ENCODE results near the gene ILF3. TPM values are rescaled to one million over a fixed set of nuclear protein-coding genes. Genes with fewer than 3 reads are reported as not detected.

ILF3 gene
- total RNA-seq, 1 experiment from 2014 or later: 326 TPM

DNA sequence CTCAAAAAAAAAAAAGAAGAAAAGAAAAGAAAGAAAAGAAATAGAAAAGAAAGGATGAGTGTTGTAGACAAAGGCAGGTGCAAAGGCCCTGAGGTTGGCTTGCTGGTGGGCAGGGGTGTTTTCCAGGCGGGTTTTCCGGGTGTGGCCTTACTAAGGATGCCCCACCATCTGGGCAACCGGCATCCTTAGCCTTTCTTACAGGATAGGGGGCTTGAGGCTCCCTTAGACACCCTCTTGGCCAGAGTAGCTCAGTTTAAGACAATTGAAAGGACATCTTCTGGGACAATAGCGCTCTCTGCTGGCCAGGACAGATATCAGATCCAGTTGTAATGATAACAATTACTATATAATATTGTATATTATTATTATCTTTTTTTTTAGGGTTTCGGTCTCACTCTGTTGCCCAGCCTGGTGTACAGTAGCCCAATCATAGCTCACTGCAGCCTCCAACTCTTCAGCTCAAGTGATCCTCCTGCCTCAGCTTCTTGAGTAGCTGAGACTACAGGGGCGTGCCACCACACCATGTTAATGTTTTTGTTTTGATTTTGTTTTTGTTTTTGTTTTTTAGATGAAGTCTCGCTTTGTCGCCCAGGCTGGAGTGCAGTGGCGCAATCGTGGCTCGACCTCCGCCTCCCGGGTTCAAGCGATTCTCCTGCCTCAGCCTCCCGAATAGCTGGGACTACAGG, 45.6 kb downstream of the ILF3 start:
- peak; percentile 55 to 62 for DNase-seq
- Histone ChIP-seq H3K27ac (no peak overlapping the region), H3K4me3 (peak overlapping the region; percentile 100; the same call in 1 of the 2 replicates), H4K20me1 (ENCODE audit: insufficient read depth) (peaks cover 5% of the 10 kb centered on the region), H3K9me3 (ENCODE audit: insufficient read depth, low read depth) (no peaks in the 10 kb centered on the region), H3K27me3 (ENCODE audit: insufficient read depth, low read depth) (0 out of 2 replicates have a peak, but pooled peaks cover 14% of the 10 kb centered on the region), H3K9me2 (ENCODE audit: insufficient read depth) (no peaks in the 10 kb centered on the region), H3K4me1 (replicated peaks; ENCODE audit: insufficient read depth) (peaks cover 14% of the 10 kb centered on the region), H3F3A (ENCODE audit: insufficient read depth, low read depth) (peaks cover 26% of the 10 kb centered on the region), H2AFZ (no peak overlapping the region), H3K79me2 (ENCODE audit: low read depth) (peaks cover 14% of the 10 kb centered on the region), H3K36me3 (ENCODE audit: low read depth) (no peaks in the 10 kb centered on the region), H3K4me2 (peak overlapping the region; percentile 99)
- BruUV-seq (replicated peaks): no TSS peak
- intact Hi-C loops (cut with micrococcal nuclease; ENCODE audit: unreplicated experiment): loop anchor here (1.0 to 5.0 kb wide), 4 partner anchors 118 to 295 kb away; no protein-coding TSS in a partner anchor
- CTCF ChIA-PET: interaction anchor here (0.6 to 1.7 kb wide), 8 partner anchors 68 to 292 kb away, joined by 3 to 7 read pairs (median 4); no protein-coding TSS in a partner anchor
- TF ChIP-seq EZH2 (IDR thresholded peaks at IDR 0.05; ENCODE audit: low read depth): no peak
- TF ChIP-seq, protein P1, sequence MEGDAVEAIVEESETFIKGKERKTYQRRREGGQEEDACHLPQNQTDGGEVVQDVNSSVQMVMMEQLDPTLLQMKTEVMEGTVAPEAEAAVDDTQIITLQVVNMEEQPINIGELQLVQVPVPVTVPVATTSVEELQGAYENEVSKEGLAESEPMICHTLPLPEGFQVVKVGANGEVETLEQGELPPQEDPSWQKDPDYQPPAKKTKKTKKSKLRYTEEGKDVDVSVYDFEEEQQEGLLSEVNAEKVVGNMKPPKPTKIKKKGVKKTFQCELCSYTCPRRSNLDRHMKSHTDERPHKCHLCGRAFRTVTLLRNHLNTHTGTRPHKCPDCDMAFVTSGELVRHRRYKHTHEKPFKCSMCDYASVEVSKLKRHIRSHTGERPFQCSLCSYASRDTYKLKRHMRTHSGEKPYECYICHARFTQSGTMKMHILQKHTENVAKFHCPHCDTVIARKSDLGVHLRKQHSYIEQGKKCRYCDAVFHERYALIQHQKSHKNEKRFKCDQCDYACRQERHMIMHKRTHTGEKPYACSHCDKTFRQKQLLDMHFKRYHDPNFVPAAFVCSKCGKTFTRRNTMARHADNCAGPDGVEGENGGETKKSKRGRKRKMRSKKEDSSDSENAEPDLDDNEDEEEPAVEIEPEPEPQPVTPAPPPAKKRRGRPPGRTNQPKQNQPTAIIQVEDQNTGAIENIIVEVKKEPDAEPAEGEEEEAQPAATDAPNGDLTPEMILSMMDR (conservative IDR thresholded peaks at IDR 0.05): peak; percentile 86
- POLR2A ChIA-PET (ENCODE audit: unreplicated experiment): interaction anchor here (0.6 kb wide), 2 partner anchors 122 to 300 kb away, joined by 3 to 7 read pairs; no protein-coding TSS in a partner anchor

DNA sequence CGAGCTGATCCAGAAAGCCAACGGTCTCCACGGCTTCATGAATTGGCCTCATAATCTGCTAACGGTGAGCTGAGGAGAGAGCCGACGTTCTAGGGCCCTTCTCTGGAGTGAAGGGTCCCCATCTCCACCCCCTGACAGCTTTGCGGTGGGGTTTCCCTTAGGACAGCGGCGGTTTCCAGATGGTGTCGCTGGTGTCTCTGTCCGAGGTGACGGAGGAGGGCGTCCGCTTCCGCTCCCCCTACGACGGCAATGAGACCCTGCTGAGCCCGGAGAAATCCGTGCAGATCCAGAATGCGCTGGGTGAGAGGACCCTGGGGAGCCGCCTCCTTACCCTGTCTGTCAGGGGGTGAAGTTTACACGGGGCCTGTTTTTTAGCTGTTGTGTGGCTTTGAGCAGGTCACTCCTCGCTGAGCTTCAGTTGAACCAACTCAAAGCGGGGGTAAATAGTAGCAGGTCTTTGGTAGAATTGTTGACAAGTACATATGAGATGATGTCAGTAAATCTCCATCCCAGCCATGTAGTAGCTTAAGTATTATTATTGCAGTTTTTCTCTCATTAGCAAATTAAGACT, 47.9 kb downstream of the ILF3 start:
- Histone ChIP-seq H3F3A (ENCODE audit: insufficient read depth, low read depth) (peaks cover 16% of the 10 kb centered on the region), H3K27ac (no peak overlapping the region), H3K79me2 (ENCODE audit: low read depth) (peaks cover 14% of the 10 kb centered on the region), H3K4me2 (peak overlapping the region; percentile 99), H4K20me1 (ENCODE audit: insufficient read depth) (no peaks in the 10 kb centered on the region), H3K9me3 (ENCODE audit: insufficient read depth, low read depth) (no peaks in the 10 kb centered on the region), H3K27me3 (ENCODE audit: insufficient read depth, low read depth) (0 out of 2 replicates have a peak, but pooled peaks cover 11% of the 10 kb centered on the region), H2AFZ (peak overlapping the region; percentile 100), H3K4me1 (replicated peaks; ENCODE audit: insufficient read depth) (peaks cover 14% of the 10 kb centered on the region), H3K4me3 (peak overlapping the region; percentile 100), H3K36me3 (ENCODE audit: low read depth) (no peaks in the 10 kb centered on the region), H3K9me2 (ENCODE audit: insufficient read depth) (no peaks in the 10 kb centered on the region)
- intact Hi-C loops (cut with micrococcal nuclease; ENCODE audit: unreplicated experiment): no loop called here
- no peak for TF ChIP-seq EZH2 (IDR thresholded peaks at IDR 0.05; ENCODE audit: low read depth)
- TF ChIP-seq, protein P1 (conservative IDR thresholded peaks at IDR 0.05): no peak
- DNase-seq: no peak
- POLR2A ChIA-PET (ENCODE audit: unreplicated experiment): interaction anchor here (0.5 kb wide), 1 partner anchor 163 kb away, joined by 7 read pairs; no protein-coding TSS in a partner anchor
- TSS peak; percentile 43 for BruUV-seq (replicated peaks)
- CTCF ChIA-PET: interaction anchor here (0.6 to 1.0 kb wide), 2 partner anchors 143 to 286 kb away, joined by 3 to 11 read pairs; no protein-coding TSS in a partner anchor

DNA sequence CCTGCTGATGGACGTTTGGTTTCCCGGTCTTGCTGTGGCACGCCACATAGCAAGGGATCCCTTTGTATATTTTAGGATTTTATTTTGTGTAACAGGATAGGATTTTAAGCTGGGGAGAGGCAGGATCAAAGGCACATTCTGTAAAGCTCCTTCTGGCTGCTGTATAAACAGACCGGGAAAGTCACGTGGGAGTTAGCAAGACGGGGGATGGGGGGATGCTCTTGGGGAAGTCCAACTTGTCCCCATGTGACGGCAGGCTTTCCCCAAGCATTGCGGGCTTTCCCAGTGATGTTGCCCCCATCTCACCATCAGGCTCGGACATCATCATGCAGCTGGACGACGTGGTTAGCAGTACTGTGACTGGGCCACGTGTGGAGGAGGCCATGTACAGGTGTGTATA, 52.8 kb downstream of the ILF3 start:
- no peaks in the 10 kb centered on the region for H3K27me3 ChIP-seq (ENCODE audit: insufficient read depth, low read depth)
- ChIA-PET CTCF (interaction anchor here (0.6 kb wide), 1 partner anchor 11 kb away, joined by 15 read pairs; the partner anchor contains the start of gene DNM2), POLR2A (ENCODE audit: unreplicated experiment) (no interaction called here)

More for the DNA sequence above, 52.8 kb downstream of the ILF3 start:
- H3K4me3 ChIP-seq: no peak overlapping the region
- no peak for TF ChIP-seq EZH2 (IDR thresholded peaks at IDR 0.05; ENCODE audit: low read depth)
- TF ChIP-seq, protein P1 (conservative IDR thresholded peaks at IDR 0.05): no peak
- intact Hi-C loops (cut with micrococcal nuclease; ENCODE audit: unreplicated experiment): no loop called here
- no TSS peak for BruUV-seq (replicated peaks)
- H3K4me2 ChIP-seq: no peak overlapping the region
- no peak for DNase-seq
- H3F3A ChIP-seq (ENCODE audit: insufficient read depth, low read depth): peaks cover 8% of the 10 kb centered on the region; the same call in 1 of the 2 replicates
- H3K9me3 ChIP-seq (ENCODE audit: insufficient read depth, low read depth): no peaks in the 10 kb centered on the region
- H2AFZ ChIP-seq: no peak overlapping the region
- no peaks in the 10 kb centered on the region for H4K20me1 ChIP-seq (ENCODE audit: insufficient read depth)
- no peaks in the 10 kb centered on the region for H3K9me2 ChIP-seq (ENCODE audit: insufficient read depth)
- H3K79me2 ChIP-seq (ENCODE audit: low read depth): peaks cover 7% of the 10 kb centered on the region
- no peak overlapping the region for H3K27ac ChIP-seq
- peaks cover 4% of the 10 kb centered on the region for H3K4me1 ChIP-seq (replicated peaks; ENCODE audit: insufficient read depth)
- 0 out of 2 replicates have a peak, but pooled peaks cover 5% of the 10 kb centered on the region for H3K36me3 ChIP-seq (ENCODE audit: low read depth)

All from PC-9 (cell line).